Keratinocyte (primary cell): ENCODE results near the gene PIWIL1. TPM values are rescaled to one million over a fixed set of nuclear protein-coding genes. Genes with fewer than 3 reads are reported as not detected.

Source experiments
- DNase-seq: peaks from one replicate; pipeline ENCODE4 v3.0.0-alpha.2; 2011; ENCODE audit warnings: low read depth, missing footprints, low spot score
- FAIRE-seq: peaks from 2 replicates; lab custom pipeline; 2011; peaks lifted over from hg19 to GRCh38; lab: Jason Lieb, UNC
- H2AFZ ChIP-seq: 2 replicates; pipeline ENCODE4 v1.6.0; 2012; ENCODE audit warnings: low read length, control low read depth, inconsistent platforms; ENCODE audit not compliant: control insufficient read depth
- H3K27ac ChIP-seq: 2 replicates; pipeline ENCODE4 v1.5.1; 2011; ENCODE audit warnings: low read length; ENCODE audit not compliant: control insufficient read depth, insufficient read depth
- H3K27me3 ChIP-seq: 3 replicates; pipeline ENCODE4 v1.6.0; 2011; ENCODE audit warnings: low read length; ENCODE audit not compliant: control insufficient read depth, insufficient read depth; ENCODE audit errors: extremely low read depth
- H3K36me3 ChIP-seq, 2 experiments: 2 replicates in 1 of 2; 3 replicates in 1 of 2; pipeline ENCODE4 v1.5.1; 2011; ENCODE audit warnings: low read length in 2 of 2, mild to moderate bottlenecking in 1 of 2; ENCODE audit not compliant: control insufficient read depth in 2 of 2, insufficient read depth in 2 of 2; ENCODE audit errors: extremely low read depth in 1 of 2
- H3K4me1 ChIP-seq: 3 replicates; pipeline ENCODE4 v1.5.1; 2011; ENCODE audit warnings: low read length; ENCODE audit not compliant: control insufficient read depth, insufficient read depth; ENCODE audit errors: extremely low read depth
- H3K4me2 ChIP-seq: 3 replicates; pipeline ENCODE4 v1.6.0; 2011; ENCODE audit warnings: low read depth, low read length; ENCODE audit not compliant: control insufficient read depth, insufficient read depth; ENCODE audit errors: extremely low read depth
- H3K4me3 ChIP-seq, 3 experiments: fragments of 200-600 bp in 1 of 3; sonication (generic) in 1 of 3; 2 replicates in 2 of 3; 3 replicates in 1 of 3; pipeline ENCODE4 v1.5.1; 2011 to 2016; ENCODE audit warnings: low read length in 3 of 3, mild to moderate bottlenecking in 3 of 3, control low read depth in 2 of 3, inconsistent platforms in 1 of 3, low read depth in 1 of 3, mixed read lengths in 1 of 3, mixed run types in 1 of 3, moderate library complexity in 1 of 3; ENCODE audit not compliant: control insufficient read depth in 2 of 3, insufficient read depth in 2 of 3; ENCODE audit errors: extremely low read depth in 1 of 3
- H3K79me2 ChIP-seq: 2 replicates; pipeline ENCODE4 v1.6.0; 2012; ENCODE audit warnings: low read length; ENCODE audit not compliant: control insufficient read depth, insufficient read depth
- H3K9ac ChIP-seq: 3 replicates; pipeline ENCODE4 v1.6.0; 2011; ENCODE audit warnings: low read length; ENCODE audit not compliant: control insufficient read depth, insufficient read depth; ENCODE audit errors: extremely low read depth
- H3K9me1 ChIP-seq: 3 replicates; pipeline ENCODE4 v1.6.0; 2011; ENCODE audit warnings: low read length; ENCODE audit not compliant: control insufficient read depth, insufficient read depth; ENCODE audit errors: extremely low read depth
- H3K9me3 ChIP-seq: 2 replicates; pipeline ENCODE4 v1.5.1; 2012; ENCODE audit warnings: low read depth, low read length; ENCODE audit not compliant: control insufficient read depth
- H4K20me1 ChIP-seq: 3 replicates; pipeline ENCODE4 v1.6.0; 2011; ENCODE audit warnings: low read length; ENCODE audit not compliant: control insufficient read depth, insufficient read depth; ENCODE audit errors: extremely low read depth
- EZH2 ChIP-seq: IDR thresholded peaks from one replicate; pipeline ENCODE4 v1.6.1; 2012; ENCODE audit warnings: inconsistent platforms, mild to moderate bottlenecking, low read length, moderate library complexity
- dilution Hi-C: fragments of 300-500 bp; cut with MboI; formaldehyde crosslinking; loops from one replicate; pipeline ENCODE4 v1.7.0; 2020; ENCODE audit warnings: low sequenced_read_pairs; ENCODE audit not compliant: extremely low pct_ligation_motif_present
- polyA plus RNA-seq, 5 experiments: library from polyadenylated mRNA; depleted of rRNA in 3 of 5; stranded (reverse) in 3 of 5; stranded (forward) in 1 of 5; unstranded in 1 of 5; fragments of >200 nt; gene quantifications; 1 replicate in 1 of 5; 2 replicates in 3 of 5; 3 replicates in 1 of 5; pipeline versions ENCODE4 v1.2.1 to v1.2.3, GENCODE V29; 2011 to 2012; ENCODE audit warnings: missing spikeins in 2 of 5, low read depth in 1 of 5, low replicate concordance in 1 of 5
- TF ChIP-seq, protein P1 (sequence below), 3 experiments: IDR thresholded peaks in 1 of 3; conservative IDR thresholded peaks in 1 of 3; optimal IDR thresholded peaks in 1 of 3; 2 replicates in 2 of 3; 3 replicates in 1 of 3; pipeline versions ENCODE3 to v1.5.1; 2011; ENCODE audit warnings: low read length in 3 of 3, mild to moderate bottlenecking in 3 of 3, moderate library complexity in 2 of 3, control low read depth in 1 of 3, inconsistent platforms in 1 of 3; ENCODE audit not compliant: insufficient read depth in 2 of 3; ENCODE audit errors: extremely low read depth in 1 of 3

The PIWIL1 gene
- polyA plus RNA-seq, 1 donor (not counting 4 experiments of a cell fraction or from before 2014, with no cell fraction given): 0.13 TPM

DNA sequence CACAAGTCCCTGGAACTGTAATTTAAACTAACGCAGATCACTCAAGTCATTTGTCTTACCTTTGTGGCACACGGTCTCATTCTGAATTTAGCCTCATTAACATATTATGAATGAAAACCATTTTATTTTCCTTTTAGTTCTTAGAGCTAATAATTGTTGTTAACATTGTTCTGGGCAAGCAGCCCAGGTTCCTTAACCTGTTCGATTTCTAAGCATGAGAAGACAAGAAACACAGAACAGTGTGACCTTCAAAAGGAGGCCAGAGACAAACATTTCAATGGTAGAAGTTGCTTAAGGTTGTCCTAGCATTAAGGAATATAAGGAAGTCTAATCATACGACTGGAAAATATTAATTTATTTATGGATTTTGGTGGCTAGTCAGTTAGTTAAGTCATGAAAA is 35.2 kb downstream of the PIWIL1 start:
- FAIRE-seq: no peak
- H3K4me3 ChIP-seq: no peak overlapping the region
- no peak for TF ChIP-seq EZH2
- TF ChIP-seq, protein P1, sequence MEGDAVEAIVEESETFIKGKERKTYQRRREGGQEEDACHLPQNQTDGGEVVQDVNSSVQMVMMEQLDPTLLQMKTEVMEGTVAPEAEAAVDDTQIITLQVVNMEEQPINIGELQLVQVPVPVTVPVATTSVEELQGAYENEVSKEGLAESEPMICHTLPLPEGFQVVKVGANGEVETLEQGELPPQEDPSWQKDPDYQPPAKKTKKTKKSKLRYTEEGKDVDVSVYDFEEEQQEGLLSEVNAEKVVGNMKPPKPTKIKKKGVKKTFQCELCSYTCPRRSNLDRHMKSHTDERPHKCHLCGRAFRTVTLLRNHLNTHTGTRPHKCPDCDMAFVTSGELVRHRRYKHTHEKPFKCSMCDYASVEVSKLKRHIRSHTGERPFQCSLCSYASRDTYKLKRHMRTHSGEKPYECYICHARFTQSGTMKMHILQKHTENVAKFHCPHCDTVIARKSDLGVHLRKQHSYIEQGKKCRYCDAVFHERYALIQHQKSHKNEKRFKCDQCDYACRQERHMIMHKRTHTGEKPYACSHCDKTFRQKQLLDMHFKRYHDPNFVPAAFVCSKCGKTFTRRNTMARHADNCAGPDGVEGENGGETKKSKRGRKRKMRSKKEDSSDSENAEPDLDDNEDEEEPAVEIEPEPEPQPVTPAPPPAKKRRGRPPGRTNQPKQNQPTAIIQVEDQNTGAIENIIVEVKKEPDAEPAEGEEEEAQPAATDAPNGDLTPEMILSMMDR (optimal IDR thresholded peaks at IDR 0.05 in 1 of 3, IDR thresholded peaks at IDR 0.05 in 1 of 3, conservative IDR thresholded peaks at IDR 0.05 in 1 of 3; ENCODE audit: extremely low read depth in 1 of 3, insufficient read depth in 2 of 3, low read length in 3 of 3): no peak
- DNase-seq: no peak
- H3K36me3 ChIP-seq: no peaks in the 10 kb centered on the region
- no peak overlapping the region for H3K27ac ChIP-seq
- peaks cover 8% of the 10 kb centered on the region for H3K27me3 ChIP-seq
- dilution Hi-C loops: no loop called here
- H3K4me2 ChIP-seq: no peak overlapping the region
- no peaks in the 10 kb centered on the region for H3K9me1 ChIP-seq
- no peaks in the 10 kb centered on the region for H3K79me2 ChIP-seq
- no peaks in the 10 kb centered on the region for H3K9me3 ChIP-seq
- no peak overlapping the region for H2AFZ ChIP-seq
- H3K9ac ChIP-seq: no peak overlapping the region
- no peaks in the 10 kb centered on the region for H4K20me1 ChIP-seq
- H3K4me1 ChIP-seq: no peaks in the 10 kb centered on the region

DNA sequence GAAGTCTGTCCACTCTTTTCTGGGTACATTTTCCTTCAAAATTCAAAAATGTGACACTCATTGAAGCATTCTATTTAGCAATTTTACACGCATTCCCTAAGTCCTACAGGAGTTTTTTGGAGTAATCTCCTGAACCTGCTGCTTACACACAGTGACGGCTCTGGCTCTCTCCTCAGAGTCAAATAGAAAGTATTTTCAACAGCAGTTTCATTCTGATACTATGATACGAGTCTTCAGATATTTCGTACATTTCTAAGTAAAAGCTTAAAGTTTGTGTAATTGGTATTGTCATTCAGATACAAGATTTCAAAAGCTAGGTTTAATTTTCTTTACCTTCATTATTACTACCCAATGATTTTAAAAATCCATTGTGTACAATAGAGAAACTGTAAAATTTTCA is 36.4 kb downstream of the PIWIL1 start:
- FAIRE-seq (no peak), DNase-seq (no peak)
- Histone ChIP-seq H3K27me3 (peaks cover 8% of the 10 kb centered on the region), H2AFZ (no peak overlapping the region), H3K9me3 (no peaks in the 10 kb centered on the region), H3K4me2 (no peak overlapping the region), H3K9me1 (no peaks in the 10 kb centered on the region), H3K79me2 (no peaks in the 10 kb centered on the region), H4K20me1 (no peaks in the 10 kb centered on the region), H3K4me3 (no peak overlapping the region), H3K27ac (no peak overlapping the region), H3K9ac (no peak overlapping the region), H3K4me1 (no peaks in the 10 kb centered on the region), H3K36me3 (no peaks in the 10 kb centered on the region)
- TF ChIP-seq, protein P1 (optimal IDR thresholded peaks at IDR 0.05 in 1 of 3, IDR thresholded peaks at IDR 0.05 in 1 of 3, conservative IDR thresholded peaks at IDR 0.05 in 1 of 3; ENCODE audit: extremely low read depth in 1 of 3, insufficient read depth in 2 of 3, low read length in 3 of 3): no peak
- no peak for TF ChIP-seq EZH2
- dilution Hi-C loops: no loop called here
